IPS-15b (cell line): ENCODE data around the gene FTO.

Experiments used
- H3K27me3 ChIP-seq: one replicate; pipeline ENCODE4 v1.6.1; 2013; ENCODE audit warnings: low read length; ENCODE audit not compliant: control insufficient read depth, insufficient read depth
- H3K36me3 ChIP-seq: one replicate; pipeline ENCODE4 v1.6.1; 2013; ENCODE audit warnings: low read length; ENCODE audit not compliant: control insufficient read depth, insufficient read depth
- H3K4me1 ChIP-seq: one replicate; pipeline ENCODE4 v1.6.1; 2013; ENCODE audit warnings: mild to moderate bottlenecking, low read length; ENCODE audit not compliant: control insufficient read depth, insufficient read depth
- H3K4me3 ChIP-seq: one replicate; pipeline ENCODE4 v1.5.1; 2013; ENCODE audit warnings: low read depth, low read length
- H3K9ac ChIP-seq: one replicate; pipeline ENCODE4 v1.6.1; 2013; ENCODE audit warnings: low read depth, mild to moderate bottlenecking, low read length
- H3K9me3 ChIP-seq: one replicate; pipeline ENCODE4 v1.6.1; 2013; ENCODE audit warnings: mild to moderate bottlenecking, low read length; ENCODE audit not compliant: control insufficient read depth, insufficient read depth

The FTO gene

GRCh38 chr16:54159490-54160080 is 455.6 kb downstream of the FTO start:
- H3K9ac ChIP-seq: no peak overlapping the region
- H3K4me1 ChIP-seq: no peaks in the 10 kb centered on the region
- no peaks in the 10 kb centered on the region for H3K36me3 ChIP-seq
- peaks cover 3% of the 10 kb centered on the region for H3K27me3 ChIP-seq
- no peak overlapping the region for H3K4me3 ChIP-seq
- no peaks in the 10 kb centered on the region for H3K9me3 ChIP-seq

- Histone ChIP-seq H3K9me3 (no peaks in the 10 kb centered on the region), H3K4me1 (no peaks in the 10 kb centered on the region), H3K36me3 (no peaks in the 10 kb centered on the region), H3K9ac (no peak overlapping the region), H3K27me3 (no peaks in the 10 kb centered on the region), H3K4me3 (no peak overlapping the region)
Observed at GRCh38 chr16:54160252-54160860, 456.4 kb downstream of the FTO start.

DNA sequence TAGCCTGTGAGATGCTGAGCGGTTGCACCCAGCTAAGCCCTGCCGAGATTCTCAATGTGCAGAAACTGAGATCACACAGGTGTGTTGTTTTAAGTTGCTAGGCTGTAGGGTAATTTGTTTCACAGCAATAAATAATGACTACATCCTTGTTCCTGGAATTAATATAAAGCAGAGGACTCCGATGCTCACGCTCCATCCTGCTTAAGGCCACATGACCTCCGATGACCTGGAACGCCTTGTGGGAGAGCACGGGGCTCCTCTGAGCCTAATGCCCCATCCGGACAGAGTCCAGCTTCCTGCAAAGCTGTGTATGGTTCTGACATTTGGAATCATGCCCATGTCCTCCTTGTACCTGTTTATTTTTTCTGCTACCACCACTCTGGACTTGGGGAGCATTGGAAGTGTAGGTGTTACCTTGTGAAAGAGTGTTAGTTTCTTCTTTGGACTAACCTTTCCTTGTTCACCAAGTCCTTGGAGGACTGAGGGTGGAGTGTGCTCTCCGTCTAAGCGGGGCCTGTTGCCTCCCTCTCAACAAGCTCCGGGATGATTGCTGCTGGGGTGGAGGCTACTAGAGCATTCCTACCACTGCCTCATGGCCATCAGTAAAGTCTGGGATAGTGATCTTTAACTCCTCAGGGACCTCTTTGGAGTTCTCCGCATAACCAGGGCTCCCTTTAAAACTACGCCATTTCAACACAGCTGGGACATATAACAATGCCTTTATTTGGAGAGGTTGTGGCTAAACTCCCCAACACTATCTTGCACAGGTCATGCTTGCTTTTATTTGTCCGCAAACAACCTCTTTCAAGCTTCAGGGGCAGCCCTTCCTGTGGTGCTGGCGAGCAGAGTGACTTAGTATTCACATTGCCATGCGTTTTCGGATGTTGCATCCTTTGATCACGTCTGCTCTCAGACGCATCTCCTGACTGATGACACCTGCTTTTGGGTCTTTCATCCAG is 457.3 kb downstream of the FTO start:
- Histone ChIP-seq H3K9ac (no peak overlapping the region), H3K4me3 (no peak overlapping the region), H3K27me3 (no peaks in the 10 kb centered on the region), H3K4me1 (no peaks in the 10 kb centered on the region), H3K9me3 (no peaks in the 10 kb centered on the region), H3K36me3 (no peaks in the 10 kb centered on the region)

DNA sequence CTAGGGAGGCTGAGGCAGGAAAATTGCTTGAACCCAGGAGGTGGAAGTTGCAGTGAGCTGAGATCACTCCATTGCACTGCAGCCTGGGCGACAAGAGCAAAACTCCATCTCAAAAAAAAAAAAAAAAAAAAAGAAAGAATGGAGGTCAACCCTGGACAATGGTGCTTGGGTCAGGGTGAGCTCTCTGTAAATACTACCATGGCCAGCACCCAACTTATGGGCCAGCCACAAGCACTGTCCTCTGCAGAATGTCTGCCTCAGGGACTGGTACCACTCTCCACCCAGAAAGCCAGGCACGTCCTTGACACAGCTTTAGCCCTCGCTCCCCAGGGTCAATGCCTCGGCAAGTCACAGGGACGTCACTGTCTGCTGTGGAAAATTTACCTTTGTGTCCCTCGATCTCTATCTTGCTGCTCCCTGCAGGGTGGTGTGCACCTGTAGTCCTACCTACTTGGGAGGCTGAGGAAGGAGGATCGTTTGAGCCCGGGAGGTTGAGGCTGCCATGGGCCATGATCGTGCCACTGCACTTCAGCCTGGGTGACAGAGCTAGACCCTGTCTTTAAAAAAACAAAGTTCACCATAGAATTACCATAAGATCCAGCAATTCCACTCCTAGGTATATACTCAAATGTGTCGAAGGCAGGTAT is 459.4 kb downstream of the FTO start:
- Histone ChIP-seq H3K4me1 (no peaks in the 10 kb centered on the region), H3K4me3 (no peak overlapping the region), H3K9ac (no peak overlapping the region), H3K27me3 (no peaks in the 10 kb centered on the region), H3K36me3 (no peaks in the 10 kb centered on the region), H3K9me3 (no peaks in the 10 kb centered on the region)

DNA sequence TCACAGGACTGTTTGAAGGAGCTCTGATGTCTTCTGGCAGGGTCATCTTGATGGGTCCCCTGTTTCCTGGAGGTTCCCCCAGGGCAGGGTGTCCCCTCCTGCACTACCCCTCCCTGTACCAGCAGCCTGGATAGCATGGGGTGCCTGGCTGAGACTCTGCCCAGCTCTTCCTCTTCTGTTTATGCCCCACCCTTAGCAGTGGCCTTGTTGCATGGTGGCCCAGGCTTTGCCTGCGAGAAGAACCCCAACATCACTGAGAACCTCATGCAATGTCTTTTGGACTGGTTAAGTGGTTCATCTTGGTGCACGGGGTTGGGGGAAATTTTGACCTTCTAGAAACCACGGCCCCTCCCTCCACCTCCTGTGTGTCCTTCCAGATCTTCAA is 460.8 kb downstream of the FTO start:
- H3K9ac ChIP-seq: no peak overlapping the region
- H3K4me1 ChIP-seq: no peaks in the 10 kb centered on the region
- H3K36me3 ChIP-seq: no peaks in the 10 kb centered on the region
- H3K27me3 ChIP-seq: no peaks in the 10 kb centered on the region
- H3K9me3 ChIP-seq: no peaks in the 10 kb centered on the region
- no peak overlapping the region for H3K4me3 ChIP-seq

GRCh38 chr16:54165174-54165911 is 461.4 kb downstream of the FTO start:
- Histone ChIP-seq H3K9ac (no peak overlapping the region), H3K9me3 (no peaks in the 10 kb centered on the region), H3K27me3 (no peaks in the 10 kb centered on the region), H3K4me3 (no peak overlapping the region), H3K4me1 (no peaks in the 10 kb centered on the region), H3K36me3 (no peaks in the 10 kb centered on the region)

DNA sequence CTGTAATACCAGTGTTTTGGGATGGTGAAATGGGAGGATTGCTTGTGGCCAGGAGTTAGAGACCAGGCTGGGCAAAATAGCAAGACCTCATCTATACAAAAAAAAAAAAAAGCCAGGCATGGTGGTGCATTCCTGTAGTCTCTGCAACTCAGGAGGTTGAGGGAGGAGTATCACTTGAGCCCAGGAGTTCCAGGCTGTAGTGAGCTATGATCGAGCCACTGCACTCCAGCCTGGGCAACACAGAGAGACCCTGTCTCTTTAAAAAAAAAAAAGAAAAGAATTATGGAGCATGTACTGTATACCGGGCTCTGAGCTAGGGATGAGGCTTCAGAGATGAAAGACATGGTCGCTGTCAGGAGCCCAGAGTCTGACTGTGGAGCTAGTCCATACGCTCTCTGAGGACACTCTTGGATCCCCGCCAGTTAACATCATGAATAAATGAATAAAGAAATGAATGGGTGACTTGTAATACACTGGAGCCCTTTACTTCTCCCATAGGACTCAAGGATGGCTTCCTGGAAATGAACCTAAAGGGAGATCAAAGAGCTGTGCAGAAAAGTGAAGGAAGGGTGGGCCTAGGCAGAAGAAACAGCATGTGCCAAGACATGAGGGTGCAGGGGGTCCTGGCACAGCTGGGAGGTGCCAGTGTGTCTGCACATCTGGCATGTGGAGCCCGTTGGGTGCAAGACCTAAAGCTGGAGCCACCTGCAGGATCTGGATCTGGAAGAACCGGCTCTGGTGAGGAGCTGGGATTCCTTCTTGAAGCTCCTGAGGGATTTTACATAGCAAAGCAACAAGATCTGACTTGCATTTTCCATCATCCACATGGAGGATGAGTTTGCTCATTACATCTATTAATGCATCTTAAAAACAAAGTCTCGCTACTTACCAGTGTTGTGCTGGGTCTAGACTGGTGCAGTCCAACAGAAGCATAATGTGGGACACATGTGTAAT is 462.2 kb downstream of the FTO start:
- H3K27me3 ChIP-seq: no peaks in the 10 kb centered on the region
- no peaks in the 10 kb centered on the region for H3K4me1 ChIP-seq
- H3K9me3 ChIP-seq: no peaks in the 10 kb centered on the region
- no peaks in the 10 kb centered on the region for H3K36me3 ChIP-seq
- no peak overlapping the region for H3K4me3 ChIP-seq
- no peak overlapping the region for H3K9ac ChIP-seq

- Histone ChIP-seq H3K27me3 (no peaks in the 10 kb centered on the region), H3K9me3 (no peaks in the 10 kb centered on the region), H3K4me1 (peaks cover 2% of the 10 kb centered on the region), H3K4me3 (no peak overlapping the region), H3K36me3 (no peaks in the 10 kb centered on the region), H3K9ac (no peak overlapping the region)
Observed at GRCh38 chr16:54169112-54169511, 465.2 kb downstream of the FTO start.

DNA sequence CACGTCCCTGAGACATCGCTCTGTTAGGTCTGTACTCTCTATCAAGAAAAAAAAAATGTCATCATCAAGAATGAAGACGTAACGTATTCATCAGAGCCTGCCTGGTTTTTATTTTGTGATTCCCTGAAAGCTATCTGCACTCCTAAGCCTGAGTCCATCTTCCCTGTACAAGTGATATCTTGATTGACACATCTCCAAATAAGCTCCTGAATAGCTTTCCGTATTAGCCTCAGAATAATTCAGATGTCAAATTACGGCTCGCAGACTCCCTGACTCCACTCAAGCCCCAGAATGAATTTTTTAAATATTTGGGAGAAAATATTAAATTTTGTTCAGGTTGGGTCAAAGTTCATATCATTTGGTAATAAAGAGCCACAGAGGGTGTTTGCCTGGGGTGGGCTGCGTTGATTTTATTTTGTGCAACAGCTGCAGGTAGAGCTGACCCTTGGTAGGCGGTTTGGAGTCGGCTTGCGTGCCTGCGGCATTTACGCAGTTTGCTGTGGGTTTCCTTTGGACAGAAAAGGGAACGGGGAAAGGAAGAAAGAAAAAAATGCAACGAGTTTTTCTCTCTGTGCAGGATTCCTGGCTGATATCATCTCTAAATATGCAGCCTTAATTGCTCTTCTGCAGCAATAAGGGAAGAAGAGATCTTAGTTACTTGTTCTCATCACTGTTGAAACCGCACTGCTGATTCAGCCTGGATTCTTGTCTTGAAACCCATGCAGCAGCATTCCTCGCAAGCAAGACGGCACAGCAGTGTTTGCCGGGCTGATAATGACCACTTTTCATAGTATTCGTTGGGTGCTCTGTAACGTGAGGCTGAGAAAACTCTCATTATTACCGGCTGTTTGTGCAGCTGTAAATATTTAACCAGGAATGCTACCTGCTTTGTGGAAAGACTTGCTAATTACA is 467.9 kb downstream of the FTO start:
- Histone ChIP-seq H3K9me3 (no peaks in the 10 kb centered on the region), H3K9ac (no peak overlapping the region), H3K4me1 (peaks cover 12% of the 10 kb centered on the region), H3K4me3 (no peak overlapping the region), H3K27me3 (peaks cover 3% of the 10 kb centered on the region), H3K36me3 (no peaks in the 10 kb centered on the region)

- H3K4me3 ChIP-seq: no peak overlapping the region
- H3K9me3 ChIP-seq: no peaks in the 10 kb centered on the region
- no peak overlapping the region for H3K9ac ChIP-seq
- no peaks in the 10 kb centered on the region for H3K36me3 ChIP-seq
- H3K27me3 ChIP-seq: peaks cover 5% of the 10 kb centered on the region
- H3K4me1 ChIP-seq: peaks cover 12% of the 10 kb centered on the region
Observed at GRCh38 chr16:54173490-54173889, 469.5 kb downstream of the FTO start.
